AG08396 (cell line): ENCODE measurements around the gene ATP2A1.
"Not testable (repeated sequence)": the region's sequence is repeated elsewhere in the genome, so short reads cannot be mapped to it uniquely, and the experiment has no call there.

Experiments used
- DNase-seq: peaks from one replicate; pipeline ENCODE4 v3.0.0; 2012; ENCODE audit warnings: low spot score, mixed read lengths

The ATP2A1 gene

DNA sequence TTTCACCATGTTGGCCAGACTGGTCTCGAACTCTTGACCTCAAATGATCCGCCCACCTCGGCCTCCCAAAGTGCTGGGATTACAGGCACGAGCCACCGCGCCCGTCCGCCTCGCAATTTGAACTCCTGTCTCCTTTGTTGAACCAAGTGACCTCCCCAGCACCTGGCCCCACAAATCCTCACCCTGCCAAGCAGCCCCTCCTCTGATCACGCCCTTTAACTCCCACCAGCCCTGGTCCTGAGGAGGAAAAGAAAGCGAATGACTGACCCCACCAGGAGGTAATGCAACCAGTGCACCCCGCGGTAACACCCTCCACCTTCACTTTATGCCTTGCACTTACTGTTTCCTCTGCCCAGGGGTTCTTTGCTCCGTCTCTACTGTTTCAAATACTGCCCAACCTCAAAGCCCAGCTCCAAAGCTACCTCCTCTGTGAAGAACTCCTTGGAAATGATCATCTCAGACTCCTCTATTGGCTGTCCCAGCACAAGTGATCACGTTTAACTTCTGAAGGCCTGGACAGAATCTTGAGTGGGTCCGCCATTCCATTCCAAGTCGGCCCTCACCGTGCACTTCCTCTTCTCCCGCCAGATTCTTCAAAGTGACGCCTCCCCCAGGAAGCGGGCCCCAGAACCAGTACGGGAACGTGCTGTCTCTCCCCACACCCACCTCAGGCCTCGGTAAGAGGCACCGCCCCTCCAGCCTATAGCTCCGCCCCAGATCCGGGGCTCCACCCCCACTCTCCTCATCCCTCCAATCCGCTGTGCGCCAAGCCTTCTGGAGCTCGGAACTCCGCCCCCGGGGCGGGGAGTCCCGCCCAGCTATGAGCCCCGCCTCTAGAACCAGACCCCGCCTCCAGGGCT lies 57.9 kb downstream of the ATP2A1 start:
- peak; percentile 84 for DNase-seq

DNA sequence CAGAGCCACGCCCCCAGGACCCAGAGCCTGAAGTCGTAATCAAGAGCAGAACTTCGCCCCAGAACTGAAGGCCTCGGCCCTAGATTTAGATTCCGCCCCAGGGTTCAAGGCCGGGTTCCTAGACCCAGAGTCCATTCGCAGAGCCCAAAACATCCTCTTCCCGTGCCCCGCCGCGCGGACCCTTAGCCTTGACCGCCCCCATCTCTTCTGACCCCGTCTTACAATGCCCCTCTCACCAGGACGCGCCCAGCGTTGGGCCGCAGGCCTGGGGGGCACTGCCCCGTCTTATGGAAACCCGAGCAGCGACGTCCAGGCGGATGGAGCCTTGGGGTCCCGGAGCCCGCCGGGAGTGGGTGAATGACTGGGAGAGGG lies 58.5 kb downstream of the ATP2A1 start:
- no peak for DNase-seq

DNA sequence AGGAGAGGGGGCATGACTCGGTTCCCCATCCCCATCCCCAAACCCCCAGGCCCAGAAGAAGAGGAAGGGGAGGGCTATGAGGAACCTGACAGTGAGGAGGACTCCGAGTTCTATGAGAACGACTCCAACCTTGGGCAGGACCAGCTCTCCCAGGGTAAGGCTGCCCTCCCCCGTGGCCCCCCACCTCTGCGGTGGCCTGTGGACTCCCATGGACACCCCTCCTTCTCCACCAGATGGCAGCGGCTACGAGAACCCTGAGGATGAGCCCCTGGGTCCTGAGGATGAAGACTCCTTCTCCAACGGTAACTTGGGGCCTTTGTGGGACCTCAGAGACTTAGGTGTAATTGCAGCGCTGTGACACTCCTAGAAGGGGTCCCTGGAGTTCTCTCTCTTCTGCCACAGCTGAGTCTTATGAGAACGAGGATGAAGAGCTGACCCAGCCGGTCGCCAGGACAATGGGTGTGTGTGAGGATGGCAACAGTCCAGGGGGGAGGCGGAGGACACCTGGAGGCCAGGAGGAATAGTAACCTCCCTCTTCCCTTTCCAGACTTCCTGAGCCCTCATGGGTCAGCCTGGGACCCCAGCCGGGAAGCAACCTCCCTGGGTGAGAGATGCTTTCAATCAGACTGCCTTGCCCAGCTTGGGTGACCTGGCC lies 59.1 kb downstream of the ATP2A1 start:
- DNase-seq, result no peak

DNA sequence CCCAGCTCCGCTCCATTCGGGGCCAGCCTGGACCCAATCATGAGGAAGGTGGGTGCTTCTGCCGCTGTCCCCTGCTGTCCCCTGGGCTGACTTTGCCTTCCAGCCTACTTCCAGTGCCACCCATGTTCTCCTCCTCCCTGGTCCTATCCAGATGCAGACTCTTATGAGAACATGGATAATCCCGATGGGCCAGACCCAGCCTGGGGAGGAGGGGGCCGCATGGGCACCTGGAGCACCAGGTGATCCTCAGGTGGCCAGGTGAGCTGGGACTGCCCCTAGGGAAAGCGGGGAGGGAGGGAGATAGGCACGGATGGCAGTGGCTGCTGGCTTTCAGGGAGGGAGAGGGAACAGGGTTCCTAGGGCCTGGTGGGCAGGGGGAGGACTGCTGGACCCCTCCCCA lies 60.4 kb downstream of the ATP2A1 start:
- DNase-seq, result no peak

DNA sequence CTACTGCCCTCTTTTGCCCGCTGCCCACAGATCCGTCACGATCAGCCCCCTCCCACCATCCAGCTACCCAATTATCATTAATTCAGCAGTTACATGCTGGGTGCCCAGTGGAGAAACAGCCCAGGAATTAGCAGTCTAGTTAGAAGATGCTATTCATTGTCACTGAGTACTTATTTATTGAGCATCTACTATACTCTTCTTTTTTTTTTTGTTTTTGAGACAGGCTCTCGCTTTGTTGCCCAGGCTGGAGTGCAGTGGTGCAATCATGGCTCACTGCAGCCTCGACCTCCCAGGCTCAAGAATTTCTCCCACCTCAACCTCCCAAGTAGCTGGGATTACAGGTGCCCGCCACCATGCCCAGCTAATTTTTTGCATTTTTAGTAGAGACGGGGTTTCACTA lies 61.5 kb downstream of the ATP2A1 start:
- DNase-seq, result not testable (repeated sequence)

DNA sequence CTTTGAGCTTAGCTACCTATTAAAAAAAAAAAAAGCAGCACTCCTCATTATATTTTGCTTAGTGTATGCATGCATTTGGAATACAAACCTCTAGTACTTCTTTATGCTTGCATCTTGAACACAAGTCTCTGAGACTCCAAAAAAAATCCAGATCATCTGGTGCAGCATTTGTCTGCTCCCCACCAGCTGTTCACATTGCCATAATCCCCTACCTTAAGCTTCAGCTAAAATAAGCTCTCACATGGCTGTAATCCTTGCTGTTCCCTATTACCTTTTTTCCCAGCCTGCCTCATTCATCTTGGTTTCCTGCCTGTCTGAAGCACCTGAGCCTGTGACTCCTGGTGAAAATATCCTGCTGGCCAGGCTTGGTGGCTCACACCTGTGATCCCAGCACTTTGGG lies 65.0 kb downstream of the ATP2A1 start:
- DNase-seq, result no peak

DNA sequence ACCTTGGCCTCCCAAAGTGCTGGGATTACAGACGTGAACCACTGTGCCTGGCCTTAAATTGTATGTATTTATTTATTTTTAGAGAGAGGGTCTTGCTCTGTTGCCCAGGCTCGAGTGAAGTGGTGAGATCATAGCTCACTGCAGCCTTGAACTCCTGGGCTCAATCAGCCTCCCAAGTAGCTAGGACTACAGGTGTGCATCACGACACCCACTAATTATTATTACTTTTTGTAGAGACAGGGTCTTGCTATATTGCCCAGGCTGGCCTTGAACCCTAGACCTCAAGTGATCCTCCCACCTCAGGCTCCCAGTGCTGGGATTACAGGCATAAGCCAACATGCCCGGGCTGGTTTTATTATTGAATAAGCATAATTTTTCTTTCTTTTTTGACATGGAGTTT lies 68.4 kb downstream of the ATP2A1 start:
- DNase-seq, result no peak

DNA sequence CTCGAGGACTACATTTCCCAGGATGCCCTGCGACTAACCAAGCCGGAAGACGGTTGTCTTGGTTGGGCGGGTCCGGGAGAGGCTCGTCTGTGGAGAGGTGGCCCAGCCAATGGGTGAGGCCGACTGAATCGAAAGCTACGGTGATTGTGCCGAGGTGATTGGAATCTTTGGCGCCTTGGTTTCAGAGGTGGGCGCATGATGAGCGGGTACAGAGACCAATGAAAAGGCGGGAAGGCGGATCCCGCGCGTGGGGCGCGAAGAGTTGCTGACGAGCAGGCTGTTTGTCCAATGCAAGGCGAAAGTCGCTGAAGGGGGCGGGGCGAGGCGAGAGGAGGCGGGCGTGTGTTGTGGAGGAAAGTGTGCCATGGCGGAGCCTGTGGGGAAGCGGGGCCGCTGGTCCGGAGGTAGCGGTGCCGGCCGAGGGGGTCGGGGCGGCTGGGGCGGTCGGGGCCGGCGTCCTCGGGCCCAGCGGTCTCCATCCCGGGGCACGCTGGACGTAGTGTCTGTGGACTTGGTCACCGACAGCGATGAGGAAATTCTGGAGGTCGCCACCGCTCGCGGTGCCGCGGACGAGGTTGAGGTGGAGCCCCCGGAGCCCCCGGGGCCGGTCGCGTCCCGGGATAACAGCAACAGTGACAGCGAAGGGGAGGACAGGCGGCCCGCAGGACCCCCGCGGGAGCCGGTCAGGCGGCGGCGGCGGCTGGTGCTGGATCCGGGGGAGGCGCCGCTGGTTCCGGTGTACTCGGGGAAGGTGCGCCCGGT lies 72.5 kb downstream of the ATP2A1 start, which contains the start of gene NFATC2IP:
TSS of gene NFATC2IP (plus strand) at position 290 of the 762 bp plus-strand sequence. CDS start at position 365, 75 bp downstream.
- DNase-seq, result peak; percentile 100

DNA sequence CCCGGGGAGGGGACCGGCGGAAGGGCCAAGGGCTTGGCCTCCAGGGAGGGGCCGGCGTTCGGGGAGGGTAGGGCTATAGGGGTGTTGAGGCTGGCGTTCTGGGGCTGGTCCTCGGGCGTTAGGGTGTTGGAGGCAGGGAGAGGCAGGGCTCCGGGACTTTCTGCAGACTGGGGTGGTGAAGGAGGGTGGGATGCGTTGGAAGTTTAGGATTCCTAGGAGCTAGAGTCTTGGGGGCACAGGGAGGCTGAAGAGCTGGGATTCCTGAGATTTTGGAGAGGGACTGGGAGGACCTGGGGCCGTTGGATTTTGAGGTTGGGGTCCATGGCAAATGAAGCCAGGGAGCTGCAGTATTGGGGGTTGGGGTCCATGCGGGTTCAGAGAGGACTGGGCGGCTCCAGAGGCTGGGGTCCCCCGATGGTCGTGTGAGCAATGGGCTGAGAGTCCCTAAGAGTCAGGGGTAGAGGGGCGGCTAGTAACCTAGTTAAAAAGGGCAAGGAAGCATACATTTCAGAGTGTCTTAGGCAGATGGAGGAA lies 73.2 kb downstream of the ATP2A1 start:
- DNase-seq, result no peak
